Sigmoid colon (tissue), 7 donors: Measurements from ENCODE around the gene CCDC200. TPM values are rescaled to one million over a fixed set of nuclear protein-coding genes. Genes with fewer than 3 reads are reported as not detected.
"Not testable (repeated sequence)": the region's sequence is repeated elsewhere in the genome, so short reads cannot be mapped to it uniquely, and the experiment has no call there.

Experiments
- DNase-seq: peaks from one replicate; pipeline ENCODE4 v3.0.0-alpha.2; 2019
- H3K27ac ChIP-seq, 4 donors: fragments of 200-600 bp; sonication (generic); one replicate each; pipeline ENCODE4 v1.5.1; 2016 to 2019; ENCODE audit warnings: mild to moderate bottlenecking in 1 of 4
- H3K27me3 ChIP-seq, 3 donors: fragments of 200-600 bp; sonication (generic); one replicate each; pipeline ENCODE4 v1.5.1; 2019; ENCODE audit warnings: mild to moderate bottlenecking in 1 of 3
- H3K36me3 ChIP-seq, 4 donors: fragments of 200-600 bp; sonication (generic); one replicate each; pipeline ENCODE4 v1.5.1; 2016 to 2019
- H3K4me1 ChIP-seq, 4 donors: fragments of 200-600 bp; sonication (generic); one replicate each; pipeline ENCODE4 v1.5.1; 2017 to 2019
- H3K4me3 ChIP-seq, 4 donors: fragments of 200-600 bp; sonication (generic); one replicate each; pipeline ENCODE4 v1.5.1; 2017 to 2019; ENCODE audit warnings: mild to moderate bottlenecking in 2 of 4, moderate library complexity in 1 of 4
- H3K9me3 ChIP-seq, 4 donors: fragments of 200-600 bp in 3 of 4; sonication (generic) in 3 of 4; one replicate each; pipeline versions ENCODE4 v1.5.1 to v1.6.1; 2013 to 2019
- CTCF ChIP-seq, 4 experiments: fragments of 450-650 bp in 3 of 4; fragments of 200-600 bp in 1 of 4; IDR thresholded peaks; one replicate each; pipeline ENCODE4 v1.5.1; 2016 to 2019; ENCODE audit warnings: antibody characterized with exemption in 4 of 4, mild to moderate bottlenecking in 3 of 4, moderate library complexity in 2 of 4
- EP300 ChIP-seq, 4 donors: sonication (generic); formaldehyde crosslinking; IDR thresholded peaks; one replicate each; pipeline ENCODE4 v1.6.1; 2017; ENCODE audit warnings: antibody characterized with exemption in 4 of 4
- POLR2A ChIP-seq, 2 donors: fragments of 450-650 bp; IDR thresholded peaks; one replicate each; pipeline ENCODE4 v1.6.1; 2016; ENCODE audit warnings: antibody characterized with exemption in 2 of 2, mild to moderate bottlenecking in 2 of 2, moderate library complexity in 2 of 2
- POLR2AphosphoS5 ChIP-seq, 4 donors: sonication (generic); formaldehyde crosslinking; IDR thresholded peaks; one replicate each; pipeline ENCODE4 v1.6.1; 2017; ENCODE audit warnings: antibody characterized with exemption in 4 of 4
- WGBS, 2 donors: extraction: QIAGEN DNeasy Blood & Tissue Kit; methylation state at CpG; one replicate each; pipeline ENCODE4 v1.1.7; 2013; 5-methylcytosine and 5-hydroxymethylcytosine counted together
- intact Hi-C: fragments of 100-400 bp; cut with DNase I; formaldehyde crosslinking; loops from one replicate; pipeline ENCODE4 v1.15.1; 2023
- polyA plus RNA-seq, 3 donors: library from polyadenylated mRNA; stranded (reverse); fragments of 200-250 nt; gene quantifications; one replicate each; pipeline ENCODE4 v1.2.3, GENCODE V29; 2013
- total RNA-seq, 4 donors: library from RNA; depleted of rRNA; stranded (reverse); fragments of >200 nt; gene quantifications; one replicate each; pipeline ENCODE4 v1.1.0, GENCODE V29; 2016
- donor health status: healthy with polysubstance abuse.
- donor health status: Bipolar disorder and iron deficiency.
- donor health status: healthy.

CCDC200 gene
- total and polyA plus RNA-seq, 7 donors, result 0.12 TPM; not detected in 6

GRCh38 chr17:43211480-43212402, 16.7 kb downstream of the CCDC200 start, which contains the start of gene TMEM106A:
TSS of gene TMEM106A (plus strand) at chr17:43211875. CDS start at chr17:43213042, 1,167 bp downstream.
- peak; percentile 48 to 83 (median 78) for TF ChIP-seq POLR2AphosphoS5 (IDR thresholded peaks at IDR 0.05)
- TF ChIP-seq POLR2A (IDR thresholded peaks at IDR 0.05), result peak in 1 of 2 donors; percentile 8
- TF ChIP-seq EP300 (IDR thresholded peaks at IDR 0.05), result no peak
- TF ChIP-seq CTCF (IDR thresholded peaks at IDR 0.05), result peak; percentile 12 to 51 (median 40)
- DNase-seq, result peak; percentile 93
- Histone ChIP-seq H3K4me3 (peak within 1 kb of the TSS; percentile 51 to 71 (median 68)), H3K27me3 (no peaks in the 10 kb centered on the region), H3K9me3 (no peaks in the 10 kb centered on the region), H3K36me3 (peaks cover 0 to 55% (median 18%) of the 10 kb centered on the region in 4 donors), H3K27ac (peak within 1 kb of the TSS; percentile 80 to 87 (median 84)), H3K4me1 (peaks cover 0 to 23% (median 20%) of the 10 kb centered on the region in 4 donors)
- intact Hi-C loops, result loop anchor here (2.0 to 5.0 kb wide), 2 partner anchors 41 to 189 kb away; partner anchors contain the start of genes NBR1 and VAT1
- 1% methylated on average over 54 of the region's 54 CpGs for WGBS, 2 donors

- H3K4me3 ChIP-seq, result peak overlapping the region in 3 of 4 donors; percentile 67 to 71 (median 69)
- DNase-seq, result no peak
- intact Hi-C loops, result loop anchor here (2.0 to 5.0 kb wide), 2 partner anchors 40 to 189 kb away; partner anchors contain the start of genes NBR1 and VAT1
- no peaks in the 10 kb centered on the region for H3K9me3 ChIP-seq
- TF ChIP-seq POLR2AphosphoS5 (IDR thresholded peaks at IDR 0.05), result no peak
- TF ChIP-seq EP300 (IDR thresholded peaks at IDR 0.05), result no peak
- no peak for TF ChIP-seq CTCF (IDR thresholded peaks at IDR 0.05)
- TF ChIP-seq POLR2A (IDR thresholded peaks at IDR 0.05), result no peak
- 10% methylated on average over 2 of the region's 2 CpGs for WGBS, 2 donors
- peak overlapping the region; percentile 80 to 87 (median 84) for H3K27ac ChIP-seq
- no peaks in the 10 kb centered on the region for H3K27me3 ChIP-seq
- peaks cover 0 to 55% (median 16%) of the 10 kb centered on the region in 4 donors for H3K36me3 ChIP-seq
- peaks cover 0 to 23% (median 20%) of the 10 kb centered on the region in 4 donors for H3K4me1 ChIP-seq
Measured at GRCh38 chr17:43211123-43211479, 17.3 kb downstream of the CCDC200 start.

GRCh38 chr17:43210576-43210975, 17.8 kb downstream of the CCDC200 start:
- DNase-seq, result no peak
- no peaks in the 10 kb centered on the region for H3K27me3 ChIP-seq
- no peaks in the 10 kb centered on the region for H3K9me3 ChIP-seq
- peaks cover 0 to 23% (median 20%) of the 10 kb centered on the region in 4 donors for H3K4me1 ChIP-seq
- H3K36me3 ChIP-seq, result peaks cover 0 to 52% (median 13%) of the 10 kb centered on the region in 4 donors
- peak overlapping the region; percentile 80 to 87 (median 84) for H3K27ac ChIP-seq
- WGBS, 2 donors, result 59 to 72% methylated on average over 3 of the region's 3 CpGs
- no peak overlapping the region for H3K4me3 ChIP-seq
- intact Hi-C loops, result loop anchor here (2.0 to 5.0 kb wide), 2 partner anchors 40 to 188 kb away; partner anchors contain the start of genes NBR1 and VAT1
- TF ChIP-seq EP300 (IDR thresholded peaks at IDR 0.05) (no peak), CTCF (IDR thresholded peaks at IDR 0.05) (no peak), POLR2A (IDR thresholded peaks at IDR 0.05) (no peak), POLR2AphosphoS5 (IDR thresholded peaks at IDR 0.05) (no peak)

- 70 to 89% methylated on average over 3 of the region's 3 CpGs for WGBS, 2 donors
- peaks cover 56 to 98% (median 75%) of the 10 kb centered on the region in 4 donors for H3K36me3 ChIP-seq
- H3K9me3 ChIP-seq, H3K4me3 ChIP-seq, intact Hi-C loops, H3K4me1 ChIP-seq, H3K27me3 ChIP-seq, H3K27ac ChIP-seq, DNase-seq: not testable (repeated sequence)
Measured at GRCh38 chr17:43203013-43203412, 25.4 kb downstream of the CCDC200 start.

- no peak overlapping the region for H3K4me3 ChIP-seq
- 84 to 96% methylated on average over 4 of the region's 4 CpGs for WGBS, 2 donors
- H3K27ac ChIP-seq, result no peak overlapping the region
- H3K27me3 ChIP-seq, result no peaks in the 10 kb centered on the region
- H3K9me3 ChIP-seq, result no peaks in the 10 kb centered on the region
- no peak for DNase-seq
- peaks cover 77 to 100% (median 93%) of the 10 kb centered on the region in 4 donors for H3K36me3 ChIP-seq
- TF ChIP-seq CTCF (IDR thresholded peaks at IDR 0.05), result no peak
- no peak for TF ChIP-seq POLR2AphosphoS5 (IDR thresholded peaks at IDR 0.05)
- no peak for TF ChIP-seq EP300 (IDR thresholded peaks at IDR 0.05)
- TF ChIP-seq POLR2A (IDR thresholded peaks at IDR 0.05), result no peak
- H3K4me1 ChIP-seq, result no peaks in the 10 kb centered on the region
- intact Hi-C loops, result no loop called here
Measured at GRCh38 chr17:43200127-43200526, 28.3 kb downstream of the CCDC200 start.
